IMR-90 (cell line): Measurements from ENCODE around the gene EXOC6. TPM values are rescaled to one million over a fixed set of nuclear protein-coding genes. Genes with fewer than 3 reads are reported as not detected.

Experiments
- ATAC-seq: fragments of 200-7000 bp; cut with Tn5 transposase; 2 replicates; pipeline ENCODE4 v1.9.1; 2020; ENCODE audit warnings: low read depth, mild to moderate bottlenecking, moderate library complexity
- BruUV-seq: library from RNA; stranded (reverse); fragments of 400-500 nt; replicated peaks from 2 replicates; lab custom pipeline; 2021; lab: Mats Ljungman, UMichigan
- CTCF ChIA-PET: fragments of 300-600 bp; formaldehyde crosslinking; extraction: SDS; loops from one replicate; lab custom pipeline; 2021; ENCODE audit warnings: antibody characterized with exemption; lab: Yijun Ruan, JAX
- POLR2A ChIA-PET: fragments of 300-600 bp; sonication (Branson Sonifier 250); formaldehyde crosslinking; loops from one replicate; lab custom pipeline; 2022; ENCODE audit warnings: antibody characterized with exemption; ENCODE audit not compliant: unreplicated experiment; lab: Charles Lee
- DNase-seq: peaks from one replicate; pipeline ENCODE4 v3.0.0; 2013
- H2AFZ ChIP-seq: replicated peaks from 2 replicates; pipeline ENCODE3; 2013; ENCODE audit warnings: low read length, mild to moderate bottlenecking; ENCODE audit not compliant: poor library complexity
- H2AK5ac ChIP-seq: 2 replicates; pipeline ENCODE4 v1.6.1; 2013; ENCODE audit warnings: low read depth, low read length, inconsistent platforms
- H2AK9ac ChIP-seq: replicated peaks from 2 replicates; pipeline ENCODE3; 2013; ENCODE audit warnings: mild to moderate bottlenecking, low read depth, low read length, moderate library complexity; ENCODE audit not compliant: poor library complexity
- H2BK120ac ChIP-seq: 2 replicates; pipeline ENCODE4 v1.6.1; 2013; ENCODE audit warnings: low read depth, low read length, inconsistent platforms
- H2BK15ac ChIP-seq: 3 replicates; pipeline ENCODE4 v1.6.1; 2013; ENCODE audit warnings: low read depth, low read length, inconsistent platforms
- H2BK20ac ChIP-seq: 2 replicates; pipeline ENCODE4 v1.6.1; 2013; ENCODE audit warnings: low read depth, mild to moderate bottlenecking, inconsistent platforms, low read length, moderate library complexity
- H2BK5ac ChIP-seq: 2 replicates; pipeline ENCODE4 v1.6.1; 2013; ENCODE audit warnings: mild to moderate bottlenecking, low read depth, low read length, inconsistent platforms; ENCODE audit not compliant: poor library complexity, severe bottlenecking
- H3K14ac ChIP-seq: replicated peaks from 2 replicates; pipeline ENCODE4 v1.6.1; 2013; ENCODE audit warnings: low read depth, low read length, inconsistent platforms
- H3K18ac ChIP-seq: 2 replicates; pipeline ENCODE4 v1.6.1; 2013; ENCODE audit warnings: low read depth, low read length, control low read depth
- H3K23ac ChIP-seq: 2 replicates; pipeline ENCODE4 v1.6.1; 2013; ENCODE audit warnings: low read depth, low read length, inconsistent platforms
- H3K27ac ChIP-seq: 2 replicates; pipeline ENCODE4 v1.5.1; 2013; ENCODE audit warnings: mild to moderate bottlenecking, control low read depth, low read length; ENCODE audit not compliant: insufficient read depth
- H3K27me3 ChIP-seq: 2 replicates; pipeline ENCODE4 v1.6.1; 2013; ENCODE audit warnings: low read length; ENCODE audit not compliant: control insufficient read depth, insufficient read depth
- H3K36me3 ChIP-seq: 2 replicates; pipeline ENCODE4 v1.6.1; 2013; ENCODE audit warnings: low read length, mixed read lengths; ENCODE audit not compliant: control insufficient read depth, insufficient read depth
- H3K4ac ChIP-seq: 2 replicates; pipeline ENCODE4 v1.6.1; 2013; ENCODE audit warnings: low read depth, low read length, inconsistent platforms
- H3K4me1 ChIP-seq: 2 replicates; pipeline ENCODE4 v1.6.1; 2013; ENCODE audit warnings: low read length, mixed read lengths; ENCODE audit not compliant: control insufficient read depth, insufficient read depth
- H3K4me2 ChIP-seq: 2 replicates; pipeline ENCODE4 v1.6.1; 2013; ENCODE audit warnings: low read depth, mild to moderate bottlenecking, control low read depth, low read length, moderate library complexity
- H3K4me3 ChIP-seq: 2 replicates; pipeline ENCODE4 v1.5.1; 2013; ENCODE audit warnings: low read depth, mild to moderate bottlenecking, control low read depth, low read length, moderate library complexity; ENCODE audit not compliant: insufficient read depth
- H3K56ac ChIP-seq: 2 replicates; pipeline ENCODE4 v1.6.1; 2013; ENCODE audit warnings: low read length, inconsistent platforms; ENCODE audit not compliant: insufficient read depth; ENCODE audit errors: extremely low read depth
- H3K79me1 ChIP-seq, 2 experiments: 2 replicates each; pipeline ENCODE4 v1.6.1; 2013; ENCODE audit warnings: low read length in 2 of 2, inconsistent platforms in 1 of 2, low read depth in 1 of 2
- H3K9ac ChIP-seq: 2 replicates; pipeline ENCODE4 v1.6.1; 2013; ENCODE audit warnings: low read depth, low read length, control low read depth
- H3K9me1 ChIP-seq: 2 replicates; pipeline ENCODE4 v1.6.1; 2013; ENCODE audit warnings: low read length, inconsistent platforms; ENCODE audit not compliant: insufficient read depth
- H3K9me3 ChIP-seq: 2 replicates; pipeline ENCODE4 v1.6.1; 2013; ENCODE audit warnings: low read length; ENCODE audit not compliant: control insufficient read depth, insufficient read depth
- H4K20me1 ChIP-seq: 2 replicates; pipeline ENCODE4 v1.6.1; 2013; ENCODE audit warnings: low read length, inconsistent platforms; ENCODE audit not compliant: insufficient read depth
- H4K5ac ChIP-seq: 2 replicates; pipeline ENCODE4 v1.6.1; 2013; ENCODE audit warnings: mild to moderate bottlenecking, low read depth, low read length, control low read depth
- H4K8ac ChIP-seq, 2 experiments: 2 replicates each; pipeline ENCODE4 v1.6.1; 2013; ENCODE audit warnings: low read depth in 2 of 2, low read length in 2 of 2, control low read depth in 1 of 2, inconsistent platforms in 1 of 2
- H4K91ac ChIP-seq: 2 replicates; pipeline ENCODE4 v1.6.1; 2013; ENCODE audit warnings: low read depth, low read length, inconsistent platforms; ENCODE audit not compliant: insufficient read depth
- BHLHE40 ChIP-seq: fragments of 150-350 bp; IDR thresholded peaks from 2 replicates; pipeline ENCODE4 v1.6.1; 2016; ENCODE audit warnings: mild to moderate bottlenecking, low read depth, low read length
- CEBPB ChIP-seq: IDR thresholded peaks from 2 replicates; pipeline ENCODE4 v1.6.1; 2012; ENCODE audit warnings: low read depth, low read length, improper control_type of control experiment
- CHD1 ChIP-seq: IDR thresholded peaks from 2 replicates; pipeline ENCODE4 v1.6.1; 2012; ENCODE audit warnings: low read depth, low read length, improper control_type of control experiment
- CTCF ChIP-seq: conservative IDR thresholded peaks from 2 replicates; pipeline ENCODE4 v1.5.1; 2012; ENCODE audit warnings: mild to moderate bottlenecking, low read depth, low read length, improper control_type of control experiment
- ELK1 ChIP-seq: fragments of 150-350 bp; IDR thresholded peaks from 2 replicates; pipeline ENCODE4 v1.6.1; 2016; ENCODE audit warnings: low read depth, mild to moderate bottlenecking, low read length, moderate library complexity, borderline replicate concordance
- FOS ChIP-seq: fragments of 150-350 bp; IDR thresholded peaks from 2 replicates; pipeline ENCODE4 v1.6.1; 2016; ENCODE audit warnings: low read depth, low read length
- MAFK ChIP-seq: IDR thresholded peaks from 2 replicates; pipeline ENCODE4 v1.6.1; 2012; ENCODE audit warnings: low read depth, low read length, improper control_type of control experiment
- MAZ ChIP-seq: IDR thresholded peaks from 2 replicates; pipeline ENCODE4 v1.6.1; 2012; ENCODE audit warnings: low read depth, mild to moderate bottlenecking, low read length, improper control_type of control experiment, moderate library complexity, borderline replicate concordance
- MXI1 ChIP-seq: IDR thresholded peaks from 2 replicates; pipeline ENCODE4 v1.6.1; 2012; ENCODE audit warnings: low read depth, mild to moderate bottlenecking, low read length, moderate library complexity, borderline replicate concordance
- NFE2L2 ChIP-seq: fragments of 150-350 bp; IDR thresholded peaks from 2 replicates; pipeline ENCODE4 v1.6.1; 2016; ENCODE audit warnings: low read depth, mild to moderate bottlenecking, low read length
- POLR2A ChIP-seq: IDR thresholded peaks from 2 replicates; pipeline ENCODE4 v1.6.1; 2012; ENCODE audit warnings: mild to moderate bottlenecking, low read depth, low read length
- RAD21 ChIP-seq: IDR thresholded peaks from 2 replicates; pipeline ENCODE4 v1.6.1; 2012; ENCODE audit warnings: low read length, improper control_type of control experiment
- RCOR1 ChIP-seq: IDR thresholded peaks from 2 replicates; pipeline ENCODE4 v1.6.1; 2012; ENCODE audit warnings: mild to moderate bottlenecking, low read length, improper control_type of control experiment; ENCODE audit not compliant: insufficient replicate concordance
- RFX5 ChIP-seq: IDR thresholded peaks from 2 replicates; pipeline ENCODE4 v1.8.0; 2012; ENCODE audit warnings: low read depth, mild to moderate bottlenecking, low read length, moderate library complexity
- SMC3 ChIP-seq: fragments of 150-350 bp; IDR thresholded peaks from 2 replicates; pipeline ENCODE4 v1.6.1; 2016; ENCODE audit warnings: low read depth, mild to moderate bottlenecking, antibody characterized with exemption, low read length, moderate library complexity
- USF2 ChIP-seq: fragments of 150-350 bp; IDR thresholded peaks from 2 replicates; pipeline ENCODE4 v1.6.1; 2017; ENCODE audit warnings: mild to moderate bottlenecking, antibody characterized with exemption, low read length, low read depth
- WGBS, 2 experiments: methylation state at CpG; one replicate each; pipeline versions ENCODE4 v1.1.5 to v1.1.7; 2013; ENCODE audit warnings: missing lambda C conversion rate in 2 of 2; ENCODE audit not compliant: insufficient read length in 1 of 2; ENCODE audit errors: extremely low coverage in 2 of 2; 5-methylcytosine and 5-hydroxymethylcytosine counted together
- dilution Hi-C: fragments of 300-500 bp; cut with HindIII; formaldehyde crosslinking; loops from one replicate; pipeline ENCODE4 v1.14.3; 2018; ENCODE audit warnings: low sequenced_read_pairs; ENCODE audit not compliant: unreplicated experiment
- in situ Hi-C: fragments of 300-500 bp; cut with MboI; formaldehyde crosslinking; loops from 3 replicates; pipeline ENCODE4 v1.14.3; 2019; ENCODE audit warnings: low sequenced_read_pairs, inconsistent platforms, mixed read lengths
- intact Hi-C: fragments of 100-400 bp; cut with micrococcal nuclease; formaldehyde crosslinking; loops from 2 replicates; pipeline ENCODE4 v1.10.0; 2022
- polyA plus RNA-seq, 3 experiments: library from polyadenylated mRNA; depleted of rRNA; stranded (reverse); fragments of >200 nt; gene quantifications; 2 replicates each; pipeline ENCODE4 v1.2.3, GENCODE V29; 2012; ENCODE audit warnings: low replicate concordance in 1 of 3
- total RNA-seq: library from RNA; depleted of rRNA; stranded (reverse); fragments of >200 nt; gene quantifications from 2 replicates; pipeline ENCODE4 v1.2.3, GENCODE V29; 2012

EXOC6 gene
- total and polyA plus RNA-seq, 2 of the 4 experiments (the other 2 are of a cell fraction), result 4.5 to 11.5 TPM

- H2BK20ac ChIP-seq, result no peak overlapping the region
- no peak overlapping the region for H3K56ac ChIP-seq
- H3K4me3 ChIP-seq, result no peak overlapping the region
- no peaks in the 10 kb centered on the region; the same call in 1 of the 2 replicates for H3K9me1 ChIP-seq
- H2AFZ ChIP-seq, result no peak overlapping the region
- H4K20me1 ChIP-seq, result no peaks in the 10 kb centered on the region
- H2AK9ac ChIP-seq, result no peak overlapping the region
- ATAC-seq (no peak), DNase-seq (no peak)
- H2BK5ac ChIP-seq, result no peak overlapping the region
- CTCF ChIA-PET, result no interaction called here
- H2BK120ac ChIP-seq, result no peak overlapping the region
- in situ Hi-C loops, result no loop called here
- no peaks in the 10 kb centered on the region for H3K36me3 ChIP-seq
- no peak overlapping the region for H4K8ac ChIP-seq
- dilution Hi-C loops, result no loop called here
- no peak overlapping the region for H3K4me2 ChIP-seq
- H2AK5ac ChIP-seq, result no peak overlapping the region
- H2BK15ac ChIP-seq, result no peak overlapping the region
- no peak overlapping the region for H4K5ac ChIP-seq
- TF ChIP-seq RFX5 (no peak), CEBPB (no peak), CTCF (no peak), FOS (no peak), MXI1 (no peak), RAD21 (no peak), MAFK (no peak), POLR2A (no peak), NFE2L2 (no peak), SMC3 (no peak), CHD1 (no peak), RCOR1 (no peak), USF2 (no peak), BHLHE40 (no peak), MAZ (no peak), ELK1 (no peak)
- H3K27ac ChIP-seq, result no peak overlapping the region
- H3K4me1 ChIP-seq, result peaks cover 4% of the 10 kb centered on the region
- no peak overlapping the region for H3K18ac ChIP-seq
- no peak overlapping the region for H4K91ac ChIP-seq
- no peaks in the 10 kb centered on the region for H3K9me3 ChIP-seq
- H3K79me1 ChIP-seq, result no peaks in the 10 kb centered on the region
- intact Hi-C loops, result no loop called here
- no peak overlapping the region for H3K23ac ChIP-seq
- POLR2A ChIA-PET, result no interaction called here
- BruUV-seq, result no TSS peak
- no peak overlapping the region for H3K14ac ChIP-seq
- no peak overlapping the region for H3K4ac ChIP-seq
- H3K27me3 ChIP-seq, result no peaks in the 10 kb centered on the region
- no peak overlapping the region for H3K9ac ChIP-seq
- WGBS, 2 experiments, result no CpG with 5 or more reads among the region's 1 CpG
Observed at GRCh38 chr10:92989250-92989649, 140.9 kb downstream of the EXOC6 start.
